Anterior cingulate cortex (tissue), 58 donors: ENCODE data around the gene KIAA0753.
"Not testable (repeated sequence)": the region's sequence is repeated elsewhere in the genome, so short reads cannot be mapped to it uniquely, and the experiment has no call there.

ENCODE experiments used
- DNase-seq, 58 donors: peaks; one replicate each; lab custom pipeline; 2025; lab: John Stamatoyannopoulos, UW

The KIAA0753 gene

DNA sequence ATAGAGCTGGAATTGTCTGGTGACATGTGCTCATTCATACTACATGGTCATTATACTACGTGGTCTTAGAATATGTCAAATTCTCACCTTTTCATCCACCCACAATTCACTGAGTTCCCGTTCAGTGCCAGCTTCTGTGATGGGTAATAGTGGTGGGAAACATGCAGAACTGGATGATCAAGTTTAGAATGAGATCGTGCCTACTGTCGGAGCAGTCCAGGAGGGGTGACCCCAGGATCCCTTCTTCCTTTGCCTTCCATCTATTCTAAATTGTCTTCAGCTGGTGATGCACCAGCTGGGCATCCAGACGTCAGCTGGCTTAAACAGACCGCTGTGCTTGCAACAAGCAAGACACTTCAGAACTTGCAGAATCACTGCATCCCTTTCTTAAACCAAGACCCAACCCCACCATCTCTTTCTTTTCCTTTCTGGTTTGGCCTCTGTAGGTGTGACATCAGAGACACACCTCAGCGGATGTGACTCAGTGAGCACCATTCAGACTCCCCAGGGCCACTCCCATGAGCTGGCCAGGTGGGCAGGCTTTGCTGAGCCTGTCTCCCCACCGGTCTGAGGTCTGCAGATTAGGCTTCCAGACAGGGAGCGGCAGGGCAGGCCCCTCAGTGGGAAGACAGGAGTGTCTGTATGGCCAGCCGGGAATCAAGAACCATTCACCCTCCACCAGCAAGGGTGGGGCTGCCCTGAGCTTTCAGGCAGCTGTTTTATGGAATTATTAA lies 29.1 kb upstream of the KIAA0753 start:
- no peak for DNase-seq

GRCh38 chr17:6668727-6669425 lies 28.4 kb upstream of the KIAA0753 start:
- no peak for DNase-seq

DNA sequence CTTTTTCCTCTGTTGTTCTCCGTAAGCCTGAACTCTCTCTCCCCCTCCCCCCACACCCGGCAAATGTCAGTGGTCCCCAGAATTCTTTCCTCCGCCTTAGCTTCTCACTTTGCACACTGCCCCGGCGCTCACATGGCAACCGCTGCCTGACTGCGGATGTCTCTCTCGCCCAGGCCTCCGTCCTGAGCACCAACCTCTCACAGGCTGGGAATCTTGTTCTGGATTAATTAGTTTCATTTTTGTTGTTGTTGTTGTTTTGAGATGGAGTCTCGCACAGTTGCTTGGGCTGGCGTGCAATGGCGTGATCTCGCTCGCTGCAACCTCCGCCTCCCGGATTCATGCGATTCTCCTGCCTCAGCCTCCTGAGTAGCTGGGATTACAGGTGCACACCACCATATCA lies 27.7 kb upstream of the KIAA0753 start:
- no peak for DNase-seq

DNA sequence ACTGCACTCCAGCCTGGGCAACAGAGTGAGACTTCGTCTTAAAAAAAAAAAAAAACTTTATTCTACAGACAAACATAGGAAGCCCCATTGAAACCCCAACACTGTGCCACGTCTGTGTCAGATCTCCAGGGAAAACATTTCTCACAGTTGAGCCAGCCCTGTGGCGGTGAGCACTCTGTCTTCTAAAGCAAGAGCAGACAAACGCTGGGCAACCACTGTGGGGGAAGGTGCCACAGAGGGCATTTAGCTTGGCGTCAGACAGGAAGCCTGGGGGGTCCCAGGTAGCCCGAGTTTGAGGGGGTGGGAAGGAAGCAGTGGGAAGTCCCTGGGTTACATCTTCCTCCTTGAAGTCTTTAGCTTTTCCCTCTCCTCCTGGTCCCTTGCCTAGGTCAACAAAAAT lies 27.0 kb upstream of the KIAA0753 start:
- DNase-seq, result no peak

- DNase-seq, result no peak
Measured at GRCh38 chr17:6666557-6666956, 26.0 kb upstream of the KIAA0753 start.

GRCh38 chr17:6666077-6666521 lies 25.6 kb upstream of the KIAA0753 start:
- DNase-seq, result peak in 52 of 58 donors; percentile 6 to 86 (median 52)

DNA sequence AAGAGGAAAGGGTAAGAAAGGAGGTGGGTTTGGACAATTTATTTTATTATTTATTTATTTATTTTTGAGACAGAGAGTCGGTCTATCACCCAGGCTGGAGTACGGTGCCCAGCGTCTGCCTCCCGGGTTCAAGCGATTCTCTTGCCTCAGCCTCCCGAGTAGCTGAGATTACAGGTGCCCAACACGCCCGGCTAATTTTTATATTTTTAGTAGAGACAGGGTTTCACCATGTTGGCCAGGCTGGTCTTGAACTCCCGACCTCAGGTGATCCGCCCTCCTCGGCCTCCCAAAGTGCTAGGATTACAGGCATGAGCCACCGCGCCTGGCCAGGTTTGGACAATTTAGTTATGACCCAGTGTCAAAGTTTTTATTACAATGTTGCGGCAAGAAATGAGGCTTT lies 22.7 kb upstream of the KIAA0753 start:
- not testable (repeated sequence) for DNase-seq

DNA sequence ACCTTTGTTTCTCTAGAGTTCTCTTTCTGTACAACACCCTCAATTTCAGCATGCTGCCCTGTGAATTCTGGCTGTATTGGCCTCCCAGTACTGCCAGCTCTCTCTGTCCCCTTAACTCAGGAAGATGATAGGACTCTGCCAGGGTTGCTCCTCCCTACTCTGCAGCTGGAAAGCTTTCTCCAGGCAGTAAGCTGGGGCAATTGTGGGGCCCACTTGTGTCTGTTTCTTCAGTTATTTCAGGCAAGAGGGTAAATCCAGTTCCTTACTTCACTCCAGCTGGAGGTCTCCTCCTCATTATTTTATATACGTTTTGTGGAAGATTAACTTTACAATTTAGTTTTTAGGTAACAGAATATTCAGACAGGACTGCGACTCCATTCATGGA lies 20.9 kb upstream of the KIAA0753 start:
- DNase-seq, result no peak

- DNase-seq, result peak in 4 of 58 donors; percentile 3 to 33 (median 20)
Measured at GRCh38 chr17:6660805-6661463, 20.4 kb upstream of the KIAA0753 start.

GRCh38 chr17:6660101-6660500 lies 19.6 kb upstream of the KIAA0753 start:
- DNase-seq, result no peak

GRCh38 chr17:6658411-6658810 lies 17.9 kb upstream of the KIAA0753 start:
- DNase-seq, result not testable (repeated sequence)

DNA sequence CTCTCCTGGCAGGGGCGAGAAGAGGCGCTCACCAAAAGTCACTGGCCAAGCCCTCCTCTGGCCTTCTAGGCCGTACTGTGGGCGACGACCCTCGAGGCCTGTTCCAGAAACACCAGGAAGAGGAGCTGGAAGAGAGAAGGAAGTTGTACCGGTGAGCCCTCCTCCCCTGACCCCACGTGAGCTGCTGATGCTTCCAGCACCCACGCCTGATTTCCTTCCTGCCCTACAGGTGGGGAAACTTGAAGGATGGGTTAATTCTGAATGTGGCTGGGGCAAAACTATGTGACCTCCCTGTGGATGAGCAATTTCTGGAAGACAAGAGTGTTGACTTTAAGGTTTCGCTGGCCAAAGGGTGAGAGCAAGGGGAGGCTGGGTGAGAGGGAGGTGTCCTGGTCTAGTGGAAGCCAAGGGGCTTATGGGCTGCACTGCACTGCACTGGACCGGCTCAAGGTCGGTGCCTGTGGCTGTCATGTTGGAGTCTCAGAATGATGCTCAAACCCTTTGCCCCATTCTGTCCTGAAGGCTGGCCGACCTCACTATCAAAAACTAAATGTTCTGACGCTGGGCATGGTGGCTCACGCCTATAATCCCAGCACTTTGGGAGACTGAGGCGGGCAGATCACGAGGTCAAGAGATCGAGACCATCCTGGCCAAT lies 17.2 kb upstream of the KIAA0753 start:
- no peak for DNase-seq

GRCh38 chr17:6656797-6657632 lies 16.5 kb upstream of the KIAA0753 start:
- DNase-seq, result not testable (repeated sequence)

- DNase-seq, result not testable (repeated sequence)
Measured at GRCh38 chr17:6655732-6656361, 15.3 kb upstream of the KIAA0753 start.

- DNase-seq, result peak in 1 of 58 donors; percentile 23
Measured at GRCh38 chr17:6654841-6655731, 14.6 kb upstream of the KIAA0753 start.

- DNase-seq, result peak in 2 of 58 donors; percentile 43 to 55
Measured at GRCh38 chr17:6651919-6652452, 11.5 kb upstream of the KIAA0753 start.

GRCh38 chr17:6651354-6651918 lies 10.9 kb upstream of the KIAA0753 start, which contains the start of the genes C17orf100 and MED31:
Gene C17orf100, plus strand, starts transcription at chr17:6651762. Its CDS starts 152 bp downstream, at chr17:6651914.
Gene MED31, minus strand, starts transcription at chr17:6651605. Its CDS starts 77 bp downstream, at chr17:6651528.
- DNase-seq, result peak; percentile 31 to 93 (median 88)
